PC-9 (cell line): ENCODE data around the gene WNT8A. TPM values are rescaled to one million over a fixed set of nuclear protein-coding genes. Genes with fewer than 3 reads are reported as not detected.

Experiments used
- BruUV-seq: library from RNA; stranded (reverse); fragments of 400-500 nt; replicated peaks from 2 replicates; lab custom pipeline; 2021; lab: Mats Ljungman, UMichigan
- CTCF ChIA-PET: fragments of 300-600 bp; sonication (Branson Sonifier 250); formaldehyde crosslinking; loops from one replicate; lab custom pipeline; 2022; ENCODE audit warnings: antibody characterized with exemption; lab: Charles Lee
- POLR2A ChIA-PET: fragments of 300-600 bp; sonication (Branson Sonifier 250); formaldehyde crosslinking; loops from one replicate; lab custom pipeline; 2022; ENCODE audit warnings: antibody characterized with exemption; ENCODE audit not compliant: unreplicated experiment; lab: Charles Lee
- DNase-seq, 2 experiments: peaks; one replicate each; pipeline versions ENCODE4 v3.0.0 to v3.0.0-alpha.2; 2015 to 2022; ENCODE audit warnings: mixed read lengths in 1 of 2
- H2AFZ ChIP-seq: fragments of 200-600 bp; sonication (generic); 2 replicates; pipeline ENCODE4 v1.8.1; 2017; ENCODE audit warnings: antibody characterized with exemption
- H3F3A ChIP-seq: fragments of 200-600 bp; sonication (generic); 2 replicates; pipeline ENCODE4 v1.8.1; 2017; ENCODE audit warnings: antibody characterized with exemption, mild to moderate bottlenecking, low read depth; ENCODE audit not compliant: insufficient read depth
- H3K27ac ChIP-seq: fragments of 200-600 bp; sonication (generic); 2 replicates; pipeline ENCODE4 v1.6.1; 2016; ENCODE audit warnings: mixed run types
- H3K27me3 ChIP-seq: fragments of 200-600 bp; sonication (generic); 2 replicates; pipeline ENCODE4 v1.6.1; 2016; ENCODE audit warnings: low read depth, mixed run types; ENCODE audit not compliant: insufficient read depth
- H3K36me3 ChIP-seq: fragments of 200-600 bp; sonication (generic); 2 replicates; pipeline ENCODE4 v1.6.1; 2016; ENCODE audit warnings: low read depth, mixed run types
- H3K4me1 ChIP-seq: fragments of 200-600 bp; sonication (generic); replicated peaks from 2 replicates; pipeline ENCODE4 v1.6.1; 2016; ENCODE audit warnings: mixed run types; ENCODE audit not compliant: insufficient read depth
- H3K4me2 ChIP-seq: fragments of 200-600 bp; sonication (generic); 2 replicates; pipeline ENCODE4 v1.6.1; 2017; ENCODE audit warnings: mixed run types
- H3K4me3 ChIP-seq: fragments of 200-600 bp; sonication (generic); 2 replicates; pipeline ENCODE4 v1.6.1; 2016; ENCODE audit warnings: mixed run types
- H3K79me2 ChIP-seq: fragments of 200-600 bp; sonication (generic); 2 replicates; pipeline ENCODE4 v1.6.1; 2017; ENCODE audit warnings: low read depth, mixed run types
- H3K9me2 ChIP-seq: fragments of 200-600 bp; sonication (generic); 2 replicates; pipeline ENCODE4 v1.8.1; 2017; ENCODE audit warnings: mild to moderate bottlenecking; ENCODE audit not compliant: insufficient read depth
- H3K9me3 ChIP-seq: fragments of 200-600 bp; sonication (generic); 2 replicates; pipeline ENCODE4 v1.8.1; 2016; ENCODE audit warnings: low read depth; ENCODE audit not compliant: insufficient read depth
- H4K20me1 ChIP-seq: fragments of 200-600 bp; sonication (generic); 2 replicates; pipeline ENCODE4 v1.8.1; 2017; ENCODE audit not compliant: insufficient read depth
- EZH2 ChIP-seq: fragments of 200-600 bp; sonication (generic); IDR thresholded peaks from 2 replicates; pipeline ENCODE4 v1.8.0; 2017; ENCODE audit warnings: antibody characterized with exemption, low read depth
- intact Hi-C: fragments of 100-400 bp; cut with micrococcal nuclease; formaldehyde crosslinking; loops from one replicate; pipeline ENCODE4 v1.10.0; 2022; ENCODE audit not compliant: unreplicated experiment
- total RNA-seq: library from RNA; stranded (reverse); gene quantifications from 2 replicates; pipeline ENCODE4 v1.2.3, GENCODE V29; 2021
- TF ChIP-seq, protein P1 (sequence below): fragments of 200-600 bp; sonication (generic); conservative IDR thresholded peaks from 2 replicates; pipeline ENCODE4 v1.6.1; 2017; ENCODE audit warnings: mixed run types, antibody characterized with exemption, mild to moderate bottlenecking, moderate library complexity

The WNT8A gene
- total RNA-seq, 1 experiment from 2014 or later, result not detected

DNA sequence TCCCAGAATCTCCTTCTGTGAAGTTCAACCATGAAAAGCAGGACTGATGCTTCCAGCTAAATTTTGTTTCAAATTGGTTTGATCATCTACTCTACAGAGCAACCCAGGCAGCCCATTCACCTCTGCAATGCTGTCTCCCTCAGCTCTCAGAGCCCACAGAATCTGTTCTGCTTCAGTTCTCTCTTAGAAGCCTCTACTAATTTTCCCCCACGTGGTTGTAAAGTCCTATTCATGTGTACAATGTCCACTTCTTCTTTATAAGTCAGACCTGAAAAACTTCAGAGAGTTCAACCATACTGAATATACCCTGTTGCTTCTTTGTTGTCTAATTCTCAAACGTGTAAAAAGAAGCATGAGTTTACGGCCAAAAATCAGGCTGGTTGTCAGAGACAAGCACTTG, 29.6 kb upstream of the WNT8A start:
- POLR2A ChIA-PET, result no interaction called here
- CTCF ChIA-PET, result no interaction called here
- Histone ChIP-seq H3K27me3 (no peaks in the 10 kb centered on the region), H4K20me1 (no peaks in the 10 kb centered on the region), H3K4me3 (no peak overlapping the region), H3F3A (no peaks in the 10 kb centered on the region), H3K9me2 (no peaks in the 10 kb centered on the region), H3K79me2 (no peaks in the 10 kb centered on the region), H3K4me2 (no peak overlapping the region), H2AFZ (no peak overlapping the region), H3K4me1 (no peaks in the 10 kb centered on the region), H3K36me3 (no peaks in the 10 kb centered on the region), H3K27ac (no peak overlapping the region), H3K9me3 (no peaks in the 10 kb centered on the region)
- no peak for TF ChIP-seq EZH2
- TF ChIP-seq, protein P1, sequence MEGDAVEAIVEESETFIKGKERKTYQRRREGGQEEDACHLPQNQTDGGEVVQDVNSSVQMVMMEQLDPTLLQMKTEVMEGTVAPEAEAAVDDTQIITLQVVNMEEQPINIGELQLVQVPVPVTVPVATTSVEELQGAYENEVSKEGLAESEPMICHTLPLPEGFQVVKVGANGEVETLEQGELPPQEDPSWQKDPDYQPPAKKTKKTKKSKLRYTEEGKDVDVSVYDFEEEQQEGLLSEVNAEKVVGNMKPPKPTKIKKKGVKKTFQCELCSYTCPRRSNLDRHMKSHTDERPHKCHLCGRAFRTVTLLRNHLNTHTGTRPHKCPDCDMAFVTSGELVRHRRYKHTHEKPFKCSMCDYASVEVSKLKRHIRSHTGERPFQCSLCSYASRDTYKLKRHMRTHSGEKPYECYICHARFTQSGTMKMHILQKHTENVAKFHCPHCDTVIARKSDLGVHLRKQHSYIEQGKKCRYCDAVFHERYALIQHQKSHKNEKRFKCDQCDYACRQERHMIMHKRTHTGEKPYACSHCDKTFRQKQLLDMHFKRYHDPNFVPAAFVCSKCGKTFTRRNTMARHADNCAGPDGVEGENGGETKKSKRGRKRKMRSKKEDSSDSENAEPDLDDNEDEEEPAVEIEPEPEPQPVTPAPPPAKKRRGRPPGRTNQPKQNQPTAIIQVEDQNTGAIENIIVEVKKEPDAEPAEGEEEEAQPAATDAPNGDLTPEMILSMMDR, result no peak
- DNase-seq, result no peak
- BruUV-seq, result no TSS peak
- intact Hi-C loops, result no loop called here

DNA sequence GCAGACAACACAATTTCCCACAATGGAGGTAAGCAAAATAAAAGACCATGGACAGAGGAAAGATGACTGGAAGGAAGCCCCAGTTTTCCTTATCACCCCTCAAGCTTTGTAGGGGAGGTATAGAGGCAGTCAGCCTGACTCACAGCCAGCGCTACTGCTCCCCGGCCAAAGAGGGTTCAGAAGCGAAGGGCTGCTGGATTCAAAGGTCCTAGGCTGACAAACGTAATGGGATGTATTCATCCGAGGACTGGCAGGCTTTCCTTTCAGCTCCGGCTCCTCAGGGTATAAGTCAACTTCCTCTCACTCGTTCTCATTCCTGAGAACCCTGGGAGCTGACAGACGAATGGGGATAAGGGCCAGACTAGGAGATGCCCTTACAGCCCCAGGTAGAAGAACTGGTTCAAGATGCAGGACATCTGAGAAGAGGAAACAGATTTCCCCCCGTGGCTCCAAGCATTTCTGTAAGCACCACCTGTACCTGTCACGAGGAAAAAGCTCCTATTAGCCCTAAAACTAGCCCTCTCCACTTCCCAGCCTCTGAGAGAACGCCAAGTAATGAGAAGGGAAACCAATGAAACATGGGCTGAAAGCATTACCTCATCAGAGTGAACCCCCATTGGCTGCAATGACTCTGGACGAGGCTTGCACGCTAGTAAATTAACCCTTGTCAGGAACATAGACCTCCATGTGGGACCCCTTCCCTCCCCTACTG, 28.8 kb upstream of the WNT8A start:
- no peak for TF ChIP-seq EZH2
- TF ChIP-seq, protein P1, result no peak
- H3K9me2 ChIP-seq, result no peaks in the 10 kb centered on the region
- no peak for DNase-seq
- H3K4me3 ChIP-seq, result no peak overlapping the region
- H4K20me1 ChIP-seq, result no peaks in the 10 kb centered on the region
- intact Hi-C loops, result no loop called here
- H3K4me1 ChIP-seq, result no peaks in the 10 kb centered on the region
- CTCF ChIA-PET, result no interaction called here
- no peak overlapping the region for H3K27ac ChIP-seq
- H3K27me3 ChIP-seq, result no peaks in the 10 kb centered on the region
- no peaks in the 10 kb centered on the region for H3K36me3 ChIP-seq
- no peak overlapping the region for H2AFZ ChIP-seq
- H3F3A ChIP-seq, result no peaks in the 10 kb centered on the region
- BruUV-seq, result no TSS peak
- no peaks in the 10 kb centered on the region for H3K9me3 ChIP-seq
- no peaks in the 10 kb centered on the region for H3K79me2 ChIP-seq
- H3K4me2 ChIP-seq, result no peak overlapping the region
- POLR2A ChIA-PET, result no interaction called here

DNA sequence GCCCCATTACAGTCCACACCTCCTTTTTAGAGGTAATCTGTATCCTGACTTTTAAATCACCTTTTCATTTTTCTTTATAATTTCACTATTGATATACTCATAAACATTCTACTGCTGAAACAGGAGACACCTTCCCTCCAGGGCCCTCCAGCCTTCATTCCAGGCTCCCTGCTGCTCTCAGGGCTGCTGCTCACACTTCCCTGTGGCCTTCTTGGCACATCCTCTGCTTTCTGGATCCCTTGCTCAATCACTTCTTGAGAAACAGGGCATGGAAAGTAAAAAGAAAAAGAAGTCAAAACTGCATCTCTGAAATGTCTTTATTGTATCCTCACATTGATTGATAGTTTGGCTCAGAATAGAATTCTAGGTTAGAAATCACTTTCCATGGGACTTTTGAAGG, 19.3 kb upstream of the WNT8A start:
- Histone ChIP-seq H2AFZ (no peak overlapping the region), H4K20me1 (no peaks in the 10 kb centered on the region), H3K9me2 (no peaks in the 10 kb centered on the region), H3F3A (no peaks in the 10 kb centered on the region), H3K4me2 (no peak overlapping the region), H3K27me3 (no peaks in the 10 kb centered on the region), H3K79me2 (no peaks in the 10 kb centered on the region), H3K27ac (no peak overlapping the region), H3K4me3 (no peak overlapping the region), H3K36me3 (no peaks in the 10 kb centered on the region), H3K4me1 (no peaks in the 10 kb centered on the region), H3K9me3 (no peaks in the 10 kb centered on the region)
- BruUV-seq, result no TSS peak
- CTCF ChIA-PET, result interaction anchor here (0.6 to 2.7 kb wide), 3 partner anchors 29 to 286 kb away, joined by 3 to 9 read pairs (median 4); no protein-coding TSS in a partner anchor
- no peak for DNase-seq
- intact Hi-C loops, result loop anchor here (10.0 kb wide), 1 partner anchor 310 kb away; the partner anchor contains the start of gene HNRNPA0
- POLR2A ChIA-PET, result interaction anchor here (0.7 kb wide), 2 partner anchors 23 to 235 kb away, joined by 3 to 4 read pairs; no protein-coding TSS in a partner anchor
- TF ChIP-seq, protein P1, result no peak
- TF ChIP-seq EZH2, result no peak
